CD4-positive, alpha-beta T cell treated with Interleukin-6 at 100 ng/mL for 8 hours (primary cell): Measurements from ENCODE around the gene HDAC4.

Experiments used
- DNase-seq: peaks from one replicate; pipeline ENCODE4 v3.0.0-alpha.2; 2020; ENCODE audit warnings: mixed read lengths, low spot score

HDAC4 gene

GRCh38 chr2:239104800-239105199 is 296.0 kb downstream of the HDAC4 start:
- no peak for DNase-seq

GRCh38 chr2:239103125-239104098 is 297.4 kb downstream of the HDAC4 start:
- DNase-seq, result no peak

- no peak for DNase-seq
Measured at GRCh38 chr2:239102266-239102665, 298.6 kb downstream of the HDAC4 start.

- DNase-seq, result no peak
Measured at GRCh38 chr2:239101807-239102206, 299.0 kb downstream of the HDAC4 start.

- no peak for DNase-seq
Measured at GRCh38 chr2:239101071-239101470, 299.7 kb downstream of the HDAC4 start.

- DNase-seq, result no peak
Measured at GRCh38 chr2:239099474-239099873, 301.3 kb downstream of the HDAC4 start.

- no peak for DNase-seq
Measured at GRCh38 chr2:239098288-239098970, 302.4 kb downstream of the HDAC4 start.

GRCh38 chr2:239097428-239097696 is 303.5 kb downstream of the HDAC4 start:
- DNase-seq, result no peak

- DNase-seq, result no peak
Measured at GRCh38 chr2:239096676-239097427, 304.0 kb downstream of the HDAC4 start.

- DNase-seq, result no peak
Measured at GRCh38 chr2:239095460-239096081, 305.2 kb downstream of the HDAC4 start.

GRCh38 chr2:239094867-239095266 is 306.0 kb downstream of the HDAC4 start:
- DNase-seq, result no peak

- DNase-seq, result no peak
Measured at GRCh38 chr2:239093952-239094351, 306.9 kb downstream of the HDAC4 start.

- DNase-seq, result no peak
Measured at GRCh38 chr2:239093542-239093941, 307.3 kb downstream of the HDAC4 start.

- DNase-seq, result no peak
Measured at GRCh38 chr2:239092571-239093294, 308.1 kb downstream of the HDAC4 start.

GRCh38 chr2:239089884-239090283 is 310.9 kb downstream of the HDAC4 start:
- no peak for DNase-seq

GRCh38 chr2:239087046-239087710 is 313.6 kb downstream of the HDAC4 start:
- DNase-seq, result no peak

GRCh38 chr2:239086325-239087020 is 314.3 kb downstream of the HDAC4 start:
- no peak for DNase-seq

GRCh38 chr2:239085201-239085992 is 315.4 kb downstream of the HDAC4 start:
- no peak for DNase-seq

- DNase-seq, result no peak
Measured at GRCh38 chr2:239084007-239084406, 316.8 kb downstream of the HDAC4 start.

- no peak for DNase-seq
Measured at GRCh38 chr2:239082425-239082824, 318.4 kb downstream of the HDAC4 start.
